GM12892 (cell line): ENCODE results near the gene ERVH48-1.

Source experiments
- POLR2A ChIP-seq: IDR thresholded peaks from 2 replicates; pipeline ENCODE4 v1.6.1; 2011; ENCODE audit warnings: low read depth, low read length, control low read depth
- TAF1 ChIP-seq: IDR thresholded peaks from 2 replicates; pipeline ENCODE4 v1.6.1; 2011; ENCODE audit warnings: low read depth, mild to moderate bottlenecking, control low read depth, low read length, borderline replicate concordance

- TF ChIP-seq POLR2A (no peak), TAF1 (no peak)
Observed at GRCh38 chr21:42883921-42884320, 41.5 kb downstream of the ERVH48-1 start.
